GM12872 (cell line): Measurements from ENCODE around the gene PDE1A.

Experiments used
- CTCF ChIP-seq: IDR thresholded peaks from 3 replicates; pipeline ENCODE4 v1.5.1; 2011; ENCODE audit warnings: low read depth, mild to moderate bottlenecking, low read length, moderate library complexity; ENCODE audit not compliant: insufficient read depth

PDE1A gene

DNA sequence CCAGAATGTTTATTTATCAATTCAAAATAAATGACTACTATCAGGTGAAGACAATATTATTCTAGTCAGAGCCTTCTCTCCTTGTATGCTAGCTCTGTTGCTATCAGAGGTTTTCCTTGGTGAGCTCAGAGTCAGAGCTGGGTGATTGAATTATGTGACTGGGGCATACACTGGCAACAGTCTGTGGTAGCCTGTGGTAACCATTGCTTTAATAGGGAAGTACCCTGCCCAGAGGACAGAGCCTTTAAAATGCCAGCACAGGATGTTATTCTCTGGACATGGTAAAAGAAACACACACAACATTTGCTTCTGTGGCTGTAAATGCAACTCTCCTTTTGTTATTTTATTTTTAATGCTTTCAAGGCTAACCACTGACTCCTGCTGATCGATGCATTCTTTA lies 316.5 kb downstream of the PDE1A start:
- TF ChIP-seq CTCF: no peak

GRCh38 chr2:182103526-182103925 lies 323.3 kb downstream of the PDE1A start:
- no peak for TF ChIP-seq CTCF

DNA sequence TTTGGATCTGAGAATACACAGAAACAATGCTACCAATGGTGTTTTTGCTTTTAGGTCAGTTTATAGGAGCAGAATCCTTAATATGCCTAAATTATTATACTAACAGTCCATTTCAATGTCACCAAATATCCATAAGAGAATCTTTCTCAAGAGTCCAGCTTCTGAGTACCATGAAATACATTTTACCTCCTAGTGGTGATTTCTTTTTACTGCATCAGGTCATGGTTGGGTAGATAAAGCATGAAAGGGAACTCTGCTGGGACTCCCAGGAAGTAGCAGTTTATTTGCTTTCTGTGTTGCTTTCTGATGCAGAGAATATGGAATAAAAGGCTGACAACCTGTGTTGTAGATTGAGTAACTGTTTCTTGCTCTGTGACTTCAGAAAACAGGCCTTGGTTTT lies 325.6 kb downstream of the PDE1A start:
- peak; percentile 30; the same call in 1 of the 3 replicates for TF ChIP-seq CTCF

DNA sequence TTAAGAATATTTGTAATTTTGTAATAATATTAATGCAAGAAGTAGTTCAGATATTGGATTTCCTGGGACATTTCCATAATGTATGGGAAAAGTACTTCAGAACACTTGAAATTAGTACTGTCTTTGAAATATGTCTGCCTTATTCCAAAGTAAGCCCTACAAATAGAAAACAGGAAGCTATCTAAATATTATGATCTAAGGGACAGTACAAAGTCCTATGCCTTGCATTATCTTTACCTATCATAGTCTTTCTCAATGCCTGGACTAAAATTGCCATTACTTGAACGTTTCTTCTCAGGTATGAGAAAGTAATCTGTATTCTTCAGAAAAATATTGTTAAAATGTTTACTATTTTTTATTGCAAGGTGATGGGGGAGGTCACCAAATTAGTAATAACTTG lies 328.2 kb downstream of the PDE1A start:
- TF ChIP-seq CTCF: no peak

GRCh38 chr2:182097571-182098164 lies 329.2 kb downstream of the PDE1A start:
- TF ChIP-seq CTCF: no peak

DNA sequence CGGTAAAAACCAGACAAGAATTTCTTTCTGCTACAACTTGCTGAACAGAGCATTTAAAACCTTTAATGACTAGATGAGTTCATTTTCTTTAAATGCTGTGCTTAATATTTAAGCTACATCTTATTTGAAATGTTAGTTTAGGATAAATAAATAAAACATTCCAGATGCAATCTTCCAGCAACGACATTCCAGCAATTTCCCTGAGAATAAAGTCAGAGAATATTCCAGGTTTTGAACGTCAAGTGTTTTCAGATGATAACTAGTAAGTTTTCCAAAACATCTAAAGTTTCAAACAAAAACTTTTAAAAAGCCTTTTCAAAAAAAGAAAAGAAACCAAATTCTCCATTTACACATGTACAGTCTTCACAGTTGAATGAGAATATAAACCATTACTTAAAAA lies 336.4 kb downstream of the PDE1A start:
- no peak for TF ChIP-seq CTCF
